ENCODE measurements around the gene BANK1.

The BANK1 gene

DNA sequence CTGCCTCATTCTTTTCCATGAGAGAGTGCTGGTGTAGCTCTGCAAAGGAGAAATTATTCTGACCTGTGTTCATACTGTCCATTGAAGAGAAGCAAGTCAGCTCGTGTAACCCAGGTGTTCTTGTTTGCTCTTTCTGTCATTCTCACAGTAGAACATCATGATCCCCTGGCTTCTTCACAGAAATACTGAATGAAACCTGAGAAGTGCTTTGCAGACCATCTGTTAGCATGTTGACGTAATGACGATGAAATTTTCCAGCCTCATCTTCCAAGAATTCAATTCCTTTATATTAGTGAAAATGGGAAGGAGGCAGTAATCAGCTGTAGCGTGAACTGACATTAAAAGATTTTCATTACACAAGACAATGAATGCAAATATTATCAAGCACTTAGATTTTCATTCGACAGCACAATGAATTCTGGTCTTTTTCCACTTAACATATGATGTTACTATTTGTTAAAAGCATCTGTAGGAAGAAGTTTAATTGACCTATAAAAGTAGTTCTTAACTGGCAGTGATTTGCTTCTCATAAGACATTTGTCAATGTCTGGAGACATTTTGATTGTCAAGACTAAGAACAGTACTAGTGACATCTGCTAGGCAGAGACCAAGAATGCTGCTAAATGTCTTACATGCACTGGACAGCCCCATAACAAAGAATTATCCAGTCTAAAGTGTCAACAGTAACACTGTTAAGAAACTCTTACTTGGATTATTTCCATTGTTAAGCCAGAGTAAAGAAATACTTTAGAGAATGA is 246.3 kb downstream of the BANK1 start:
- peak; percentile 67 for DNase-seq

DNA sequence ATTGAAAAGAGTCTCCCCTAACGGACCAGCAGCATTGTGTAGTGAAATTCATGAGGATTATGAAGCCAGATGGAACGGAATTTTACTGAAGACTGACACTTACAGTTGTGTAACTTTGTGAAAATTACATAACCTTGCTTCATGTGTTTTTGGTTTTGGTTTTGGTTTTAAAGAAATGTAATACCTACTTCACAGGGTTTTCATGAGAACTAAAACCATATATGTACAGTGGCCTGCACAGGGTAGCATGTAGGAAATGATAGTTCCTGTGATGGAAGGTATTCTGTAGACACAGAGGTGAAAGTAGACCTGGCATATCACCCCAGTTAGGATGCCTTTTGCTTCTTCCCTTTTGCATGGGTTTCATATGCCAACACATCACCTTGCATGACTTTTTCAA is 247.0 kb downstream of the BANK1 start:
- DNase-seq, result peak; percentile 2

- no peak for DNase-seq
Measured at GRCh38 chr4:102042871-102043802, 252.6 kb downstream of the BANK1 start.

GRCh38 chr4:102047616-102048015 is 257.1 kb downstream of the BANK1 start:
- DNase-seq, result no peak

GRCh38 chr4:102055805-102056204 is 265.3 kb downstream of the BANK1 start:
- no peak for DNase-seq

DNA sequence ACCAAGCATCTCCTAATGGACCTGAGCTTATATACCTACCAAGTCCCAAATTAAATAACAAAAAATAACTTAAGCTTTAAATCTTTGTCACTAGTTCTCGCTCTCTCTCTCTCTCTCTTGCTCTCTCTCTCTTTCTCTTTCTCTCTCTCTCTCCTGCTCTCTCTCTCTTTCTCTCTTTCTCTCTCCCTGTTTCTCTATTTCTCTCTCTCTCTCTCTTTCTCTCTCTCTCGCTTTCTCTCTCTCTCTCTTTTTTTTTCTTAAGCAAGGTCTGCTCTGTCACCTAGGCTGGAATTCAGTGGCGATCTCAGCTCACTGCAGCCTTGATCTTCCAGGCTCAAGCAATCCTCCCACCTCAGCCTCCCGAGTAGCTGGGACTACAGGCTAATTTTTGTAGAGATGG is 266.6 kb downstream of the BANK1 start:
- no peak for DNase-seq

- DNase-seq, result no peak
Measured at GRCh38 chr4:102061133-102061532, 270.6 kb downstream of the BANK1 start.

- no peak for DNase-seq
Measured at GRCh38 chr4:102064747-102065442, 274.4 kb downstream of the BANK1 start.

GRCh38 chr4:102076622-102077021 is 286.1 kb downstream of the BANK1 start:
- DNase-seq, result no peak

- no peak for DNase-seq
Measured at GRCh38 chr4:102080184-102080583, 289.7 kb downstream of the BANK1 start.

DNA sequence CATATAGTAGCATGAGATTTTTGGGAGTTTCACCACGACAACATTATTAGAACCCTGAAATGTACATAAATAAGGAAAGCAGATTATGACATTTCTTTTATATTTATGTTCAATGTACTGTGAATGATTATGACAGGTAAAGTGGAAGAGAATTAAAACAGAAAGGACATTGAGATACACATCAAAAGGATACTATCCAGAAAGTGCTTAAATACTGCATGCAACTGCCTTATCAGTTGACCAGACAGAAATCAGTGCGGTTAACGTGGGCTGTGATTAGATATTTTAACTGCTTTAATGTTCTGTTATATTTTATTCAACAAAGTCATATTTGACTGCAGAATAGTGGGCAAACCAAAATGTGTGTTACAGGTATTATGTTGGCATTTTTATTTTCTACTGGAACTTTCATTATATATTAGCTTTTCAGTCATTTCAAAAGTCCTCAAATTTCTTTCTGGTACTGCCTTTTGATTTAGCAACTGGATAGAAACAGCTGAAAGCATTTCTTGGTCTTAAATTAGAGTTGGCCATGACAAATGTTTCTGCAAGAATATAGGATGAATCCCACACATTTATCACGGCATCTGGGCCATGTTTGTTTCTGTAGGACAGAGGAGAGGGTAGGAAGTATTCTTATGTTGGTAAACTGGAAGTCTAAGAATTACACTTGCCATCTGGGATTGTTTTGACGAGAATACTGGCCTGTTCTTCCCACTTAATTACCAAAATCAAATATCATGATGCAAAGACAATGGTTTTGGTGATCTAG is 299.5 kb downstream of the BANK1 start:
- no peak for DNase-seq

- no peak for DNase-seq
Measured at GRCh38 chr4:102091656-102092055, 301.1 kb downstream of the BANK1 start.

- no peak for DNase-seq
Measured at GRCh38 chr4:102094481-102094880, 304.0 kb downstream of the BANK1 start.

DNA sequence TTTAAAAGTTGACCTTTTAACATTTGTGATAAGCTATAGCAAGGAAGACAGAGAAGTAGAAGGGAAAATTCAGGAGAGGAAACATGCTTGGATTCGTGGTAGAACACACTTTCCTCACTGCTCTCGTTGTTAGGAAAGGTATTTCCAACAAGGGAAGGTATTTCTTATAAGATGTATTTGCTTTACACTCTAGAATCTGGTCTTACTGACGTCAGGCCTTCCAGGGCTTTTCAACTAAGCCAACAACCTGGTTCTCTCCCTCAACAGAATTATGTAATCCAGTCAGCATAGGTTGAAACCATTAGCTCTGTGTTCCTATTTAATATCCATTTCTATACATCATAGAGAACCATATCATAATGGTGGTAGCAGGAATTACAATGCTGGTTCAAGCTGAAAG is 312.8 kb downstream of the BANK1 start:
- DNase-seq, result no peak

- DNase-seq, result no peak
Measured at GRCh38 chr4:102104278-102104677, 313.7 kb downstream of the BANK1 start.

DNA sequence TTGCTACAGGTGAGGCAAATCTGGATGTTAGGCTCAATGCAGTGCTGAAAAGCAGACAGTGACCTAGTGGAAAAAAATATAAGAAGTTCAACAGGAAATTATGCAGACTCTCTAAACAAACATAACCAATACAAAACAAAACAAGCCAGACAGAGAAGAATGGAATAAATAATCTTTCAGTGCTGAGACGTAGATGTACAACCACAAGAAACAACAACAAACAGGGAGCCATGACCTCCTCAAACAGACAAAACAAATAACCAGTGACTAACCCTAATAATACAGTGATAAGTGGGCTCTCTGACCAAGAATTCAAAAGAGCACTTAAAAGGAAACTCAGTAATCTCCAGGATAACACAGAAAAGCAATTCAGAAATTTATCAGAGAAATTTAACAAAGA is 315.5 kb downstream of the BANK1 start:
- DNase-seq, result no peak

DNA sequence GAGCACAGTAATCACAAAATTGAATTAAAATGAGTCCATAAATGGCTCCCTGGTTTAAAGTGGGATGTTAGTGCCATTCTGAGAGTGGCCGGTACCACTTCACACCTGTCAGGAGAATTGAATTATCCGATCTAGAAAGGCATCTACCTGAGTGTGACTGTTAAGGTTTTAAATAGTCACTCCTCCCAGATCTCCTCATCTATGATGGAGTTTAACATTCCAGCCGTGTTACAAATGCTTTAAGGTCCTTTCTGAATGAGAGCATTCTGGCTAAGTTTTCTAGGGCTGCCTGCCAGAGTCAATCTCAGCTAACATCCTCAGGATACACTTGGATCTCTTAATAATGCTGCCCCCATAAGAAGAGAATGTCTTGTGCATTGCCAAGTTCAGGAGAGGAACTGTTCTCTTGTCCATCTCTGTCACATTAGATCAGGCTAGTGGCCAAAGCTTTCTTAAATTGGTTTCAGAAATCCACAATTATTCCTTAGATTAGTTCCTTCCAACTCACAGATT is 323.6 kb downstream of the BANK1 start:
- no peak for DNase-seq

GRCh38 chr4:102116121-102116520 is 325.6 kb downstream of the BANK1 start:
- DNase-seq, result no peak

GRCh38 chr4:102120846-102121245 is 330.3 kb downstream of the BANK1 start:
- DNase-seq, result no peak
